ENCODE measurements around the gene SND1.
"Not testable (repeated sequence)": the region's sequence is repeated elsewhere in the genome, so short reads cannot be mapped to it uniquely, and the experiment has no call there.

SND1 gene

DNA sequence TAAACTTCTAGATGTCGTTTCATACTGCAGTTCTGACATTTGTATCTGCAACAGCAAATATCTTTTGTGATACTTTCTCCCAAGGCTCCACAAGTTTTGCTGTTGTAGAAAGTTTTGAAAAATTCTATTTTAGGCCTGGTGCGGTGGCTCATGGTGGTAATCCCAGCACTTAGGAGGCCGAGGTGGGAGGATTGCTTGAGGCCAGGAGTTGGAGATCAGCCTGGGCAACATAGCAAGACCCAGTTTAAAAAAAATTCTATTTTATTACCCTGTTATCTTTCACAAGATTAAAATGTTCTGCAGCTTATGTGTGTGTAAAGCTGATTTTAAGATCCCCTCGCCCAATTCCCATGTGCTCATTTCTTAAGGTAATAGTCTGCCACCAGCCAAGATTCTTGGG, 1.4 kb downstream of the SND1 start:
- no peak for DNase-seq

DNA sequence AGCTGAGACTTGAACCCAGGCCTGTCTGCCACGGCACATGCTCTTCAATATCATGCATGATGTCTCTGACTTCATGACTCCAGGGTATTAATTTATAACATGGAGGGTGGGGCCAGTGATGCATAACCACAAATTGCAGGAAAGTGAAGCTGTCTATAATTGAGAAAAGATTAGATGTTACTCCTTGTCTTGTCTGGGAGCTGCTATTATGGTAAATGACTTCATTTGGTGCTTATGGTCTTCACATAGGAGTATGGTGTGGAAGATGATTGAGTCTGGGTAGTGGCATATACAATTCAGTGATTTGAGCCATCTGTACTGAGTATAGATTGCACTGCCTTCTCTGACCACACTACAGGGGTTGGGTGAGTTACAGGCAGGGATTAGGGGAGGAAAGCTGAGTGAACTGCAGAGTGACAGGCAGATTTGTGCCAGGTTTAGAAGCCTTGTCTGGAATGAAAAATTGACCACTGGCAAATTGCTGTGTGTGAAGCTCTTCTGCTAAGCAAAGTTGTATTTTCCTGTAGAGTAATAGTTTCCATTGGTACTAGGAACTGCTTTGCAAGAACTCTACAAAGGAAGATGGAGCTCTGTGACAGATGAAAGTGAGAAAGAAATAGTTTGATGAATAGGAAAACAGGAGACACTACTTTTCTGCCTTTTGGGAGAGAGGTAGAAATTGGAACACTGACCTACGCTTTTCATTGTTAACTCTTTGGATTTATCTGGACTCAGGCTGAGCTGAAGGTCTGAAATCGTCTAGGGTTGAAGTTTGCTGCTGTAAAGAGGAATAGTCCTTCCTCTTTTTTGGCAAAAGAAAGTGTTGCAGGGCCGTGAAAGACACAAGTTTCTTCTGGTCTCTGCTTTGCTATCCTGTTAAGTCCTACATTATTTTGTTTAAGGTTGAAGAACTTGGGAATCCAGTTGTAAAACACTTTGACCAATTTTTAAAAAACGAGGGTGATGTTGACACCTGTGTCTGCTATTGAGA, 2.7 kb downstream of the SND1 start:
- no peak for DNase-seq

DNA sequence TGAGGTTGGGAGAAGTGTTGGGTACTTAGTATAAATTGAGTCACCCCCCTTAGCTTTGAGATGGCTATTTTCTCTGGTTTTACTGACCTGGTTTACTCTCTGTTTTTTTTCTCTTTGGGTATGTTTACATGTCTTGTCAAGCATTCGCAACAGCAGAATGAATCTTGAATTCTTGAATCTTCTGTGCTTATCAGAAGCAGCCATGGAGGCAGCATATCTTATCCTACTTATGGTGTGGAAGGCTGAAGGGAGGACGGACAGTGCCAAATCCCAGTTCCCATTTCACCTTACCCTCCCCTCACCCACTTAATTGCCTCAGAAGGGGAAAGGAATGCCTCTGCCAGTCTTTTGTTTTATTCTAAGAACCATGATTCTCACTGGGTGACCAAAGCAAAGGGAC, 3.7 kb downstream of the SND1 start:
- DNase-seq = no peak

DNA sequence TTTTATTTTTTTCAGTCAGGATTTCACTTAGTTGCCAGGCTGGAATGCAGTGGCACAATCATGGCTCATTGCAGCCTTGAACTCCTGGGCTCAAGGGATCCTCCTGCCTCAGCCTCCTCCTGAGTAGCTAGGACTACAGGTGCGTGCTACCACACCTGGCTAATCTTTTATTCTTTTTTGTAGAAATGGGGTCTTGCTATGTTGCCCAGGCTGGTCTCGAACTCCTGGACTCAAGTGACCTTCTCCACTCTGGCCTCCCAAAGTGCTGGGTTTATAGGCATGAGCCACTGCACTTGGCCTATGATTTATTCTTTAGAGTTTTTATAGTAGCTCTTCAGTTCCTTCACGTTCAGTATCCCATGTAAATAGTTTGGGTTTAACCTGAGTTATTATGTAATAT, 5.5 kb downstream of the SND1 start:
- no peak for DNase-seq

DNA sequence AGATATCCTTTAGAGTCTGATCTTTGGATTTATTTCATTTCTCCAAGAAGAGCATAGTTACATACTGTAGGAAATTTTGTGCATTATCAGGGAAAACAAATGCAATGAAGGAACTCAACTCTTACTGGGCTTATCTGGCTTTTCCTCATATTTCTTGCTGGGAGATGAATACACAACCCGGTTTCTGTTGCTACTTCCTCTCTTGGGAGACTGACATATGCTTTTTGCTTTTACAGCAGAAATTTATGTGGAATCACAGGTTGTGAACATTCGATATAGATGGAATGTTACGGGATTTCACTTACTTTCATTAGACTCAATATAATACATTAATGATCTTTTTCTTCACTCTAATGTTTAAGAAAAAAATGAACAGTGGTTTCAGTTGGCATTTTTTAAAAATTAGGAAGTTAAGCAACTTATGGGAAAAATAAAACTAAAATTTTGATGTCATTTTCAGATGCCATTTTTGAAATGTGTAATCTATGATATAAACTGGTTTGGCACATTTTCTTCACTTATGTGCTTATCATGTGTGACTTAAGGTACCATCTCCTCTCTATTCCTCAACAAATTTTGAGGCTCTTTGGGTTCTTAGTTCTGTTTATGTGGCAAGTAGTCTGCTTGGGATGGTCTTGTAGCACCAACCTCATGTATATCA, 7.1 kb downstream of the SND1 start:
- DNase-seq = no peak

DNA sequence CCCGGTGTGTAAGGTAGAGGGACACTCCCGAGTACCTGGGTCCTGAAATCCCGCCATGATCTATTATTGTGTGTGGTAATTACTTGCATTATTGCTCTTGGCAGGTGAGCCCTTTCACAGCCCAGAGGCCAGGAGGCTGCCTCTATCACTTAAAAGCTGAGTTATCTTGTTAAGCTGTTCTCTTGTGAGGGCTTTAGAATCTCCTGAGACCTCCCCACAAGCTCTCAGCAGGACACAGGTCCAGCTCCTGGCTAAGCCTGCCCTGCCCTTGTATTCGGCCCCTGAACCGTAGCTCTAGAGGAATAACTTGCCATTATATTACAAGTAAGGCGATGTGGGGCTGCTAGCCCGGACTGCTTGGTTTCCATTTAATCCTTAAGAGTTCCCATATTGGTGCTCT, 13.9 kb downstream of the SND1 start:
- DNase-seq = peak; percentile 87

DNA sequence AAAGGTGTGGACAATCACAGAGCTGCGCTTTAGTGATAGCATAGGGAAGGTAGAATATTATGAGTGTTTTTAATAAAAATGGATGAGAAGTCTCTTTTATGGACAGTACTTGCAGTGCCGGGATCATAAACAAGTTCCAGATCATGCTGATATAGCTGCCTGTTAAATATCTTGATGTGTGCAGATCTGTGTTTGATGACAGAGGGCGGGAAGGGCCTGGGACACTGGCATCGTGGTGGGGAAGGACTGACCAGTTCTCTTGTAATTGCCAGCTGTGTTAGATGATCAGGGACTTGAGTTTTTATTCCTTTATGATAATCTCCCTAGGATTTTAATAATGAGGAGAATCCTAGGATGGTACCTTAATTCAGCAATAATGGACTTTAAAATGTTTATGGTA, 14.6 kb downstream of the SND1 start:
- no peak for DNase-seq

DNA sequence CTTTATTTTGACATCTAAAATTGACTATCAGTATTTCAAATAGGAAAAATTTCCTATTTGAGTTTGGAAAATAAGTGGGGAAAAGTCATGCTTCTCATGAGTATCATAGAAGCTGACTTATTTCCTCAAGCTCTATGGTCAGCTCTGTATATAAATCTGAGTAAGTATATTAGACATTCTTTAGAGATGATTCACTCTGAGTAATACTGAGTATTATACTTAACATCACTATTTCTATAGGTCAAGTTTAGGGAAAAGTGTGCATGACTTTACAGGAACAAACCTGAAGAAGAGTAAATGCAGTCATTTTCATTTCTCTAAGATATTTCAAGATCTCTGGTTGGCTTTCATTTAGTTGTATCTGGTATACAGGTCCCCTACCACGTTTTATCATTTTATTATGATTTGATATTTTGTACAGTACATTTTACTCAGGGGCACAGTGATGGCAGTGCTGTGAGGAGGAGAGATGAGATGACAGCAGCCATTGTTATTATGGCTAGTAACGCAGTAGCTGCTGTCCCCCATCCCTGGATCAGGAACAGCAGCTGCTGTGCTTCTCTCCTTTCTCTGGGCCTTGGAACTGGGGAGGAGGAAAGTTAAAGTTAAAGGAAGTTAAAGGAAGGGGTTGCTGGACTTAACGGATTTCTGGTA, 15.2 kb downstream of the SND1 start:
- no peak for DNase-seq

DNA sequence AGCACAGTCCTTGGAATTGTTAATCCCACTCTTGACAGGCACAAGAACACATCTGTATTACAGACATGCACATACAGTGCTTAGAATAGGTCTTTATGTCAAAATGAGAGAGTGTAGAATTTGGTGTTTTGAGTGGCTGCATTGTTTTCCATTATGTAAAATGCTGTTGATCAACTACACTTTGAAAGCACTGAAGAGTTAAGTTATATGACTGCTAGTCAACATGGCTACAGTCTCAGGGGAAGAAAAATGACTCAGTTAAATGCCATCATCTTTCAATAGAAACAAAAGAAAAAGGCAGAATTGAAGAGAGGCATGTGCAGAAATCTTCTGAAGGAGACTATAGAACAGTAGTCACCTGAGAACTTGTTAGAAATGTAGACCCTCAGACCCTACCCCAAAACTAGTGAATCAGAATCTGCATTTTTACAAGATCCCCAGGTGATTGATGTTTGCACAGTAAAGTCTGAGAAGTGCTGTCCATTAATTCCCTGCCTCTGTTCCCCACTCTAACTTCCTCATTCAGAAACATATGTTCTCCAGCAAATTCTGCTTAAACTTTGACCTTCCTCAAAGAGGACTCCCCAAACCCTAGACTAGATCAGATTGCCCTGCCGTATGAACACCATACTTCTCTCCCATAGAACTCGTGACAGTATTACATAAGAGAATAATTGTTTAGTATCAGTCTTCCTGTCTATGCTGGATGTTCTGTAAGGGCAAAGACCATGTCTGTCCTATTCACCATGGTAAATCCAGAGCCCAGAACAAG, 16.0 kb downstream of the SND1 start:
- no peak for DNase-seq

DNA sequence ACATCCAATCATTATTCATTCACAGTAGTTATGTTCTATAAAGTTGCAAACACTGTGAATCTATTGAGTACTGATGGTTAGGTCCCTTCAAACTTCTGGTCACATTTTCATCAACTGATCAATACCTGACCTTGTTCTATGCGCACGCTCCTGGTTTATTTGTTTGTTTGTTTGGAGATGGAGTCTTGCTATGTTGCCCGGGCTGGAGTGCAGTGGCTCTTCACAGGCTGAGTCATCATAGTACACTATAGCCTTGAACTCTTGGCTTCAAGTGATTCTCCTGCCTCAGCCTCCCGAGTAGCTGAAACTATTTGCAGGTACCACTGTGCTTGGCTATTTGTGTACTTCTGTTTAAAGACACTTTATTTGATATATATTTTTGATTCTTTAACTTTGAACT, 19.3 kb downstream of the SND1 start:
- no peak for DNase-seq

DNA sequence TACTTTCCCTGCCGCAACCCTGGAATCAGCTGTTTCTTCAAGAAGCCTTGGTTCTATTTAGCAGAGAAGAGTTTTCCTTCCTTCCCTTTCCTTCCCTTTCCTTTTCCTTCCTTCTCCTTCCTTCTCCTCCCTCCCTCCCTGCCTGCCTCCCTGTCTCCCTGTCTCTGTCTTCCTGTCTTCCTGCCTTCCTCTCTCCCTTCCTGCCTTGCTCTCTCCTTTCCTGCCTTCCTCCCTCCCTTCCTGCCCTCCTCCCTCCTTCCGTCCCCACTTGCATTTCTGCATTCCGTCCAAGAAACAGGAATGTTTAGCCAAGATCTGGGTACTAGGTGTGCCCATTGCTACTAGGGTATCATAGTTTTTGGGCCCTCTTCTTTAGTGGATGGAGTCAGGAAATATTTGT, 21.9 kb downstream of the SND1 start:
- no peak for DNase-seq

DNA sequence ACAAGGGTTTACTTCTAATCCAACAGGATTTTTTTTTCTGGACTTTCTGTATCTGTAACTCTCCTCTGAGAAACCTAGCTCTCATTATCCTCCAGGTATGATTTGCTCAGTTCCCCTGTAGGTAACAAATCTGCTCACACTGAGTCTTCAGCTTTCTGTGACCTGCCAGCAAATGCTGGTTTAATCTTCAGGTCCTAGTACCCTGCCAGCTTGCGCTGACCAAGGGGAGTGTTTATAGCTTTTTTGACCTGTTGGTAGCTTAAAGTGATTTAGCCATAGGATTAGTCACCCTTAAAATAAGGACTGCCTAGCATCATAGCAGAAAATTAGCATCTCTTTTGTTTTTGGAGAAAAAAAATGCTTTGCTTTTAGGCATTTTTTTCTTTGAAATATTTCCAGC, 22.4 kb downstream of the SND1 start:
- no peak for DNase-seq

DNA sequence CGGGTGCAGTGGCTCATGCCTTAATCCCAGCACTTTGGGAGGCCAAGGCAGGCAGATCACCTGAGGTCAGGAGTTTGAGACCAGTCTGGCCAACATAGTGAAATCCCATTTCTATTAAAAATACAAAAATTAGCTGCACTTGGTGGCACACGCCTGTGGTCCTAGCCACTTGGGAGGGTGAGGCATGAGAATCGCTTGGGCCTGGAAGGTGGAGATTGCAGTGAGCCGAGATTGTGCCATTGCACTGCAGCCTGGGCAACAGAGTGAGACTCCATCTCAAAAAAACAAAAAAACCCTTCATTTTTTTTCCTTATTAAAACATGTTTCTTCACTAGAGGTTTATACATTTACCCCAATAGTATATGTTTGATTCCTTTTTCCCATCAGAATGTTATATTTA, 22.9 kb downstream of the SND1 start:
- DNase-seq = not testable (repeated sequence)

DNA sequence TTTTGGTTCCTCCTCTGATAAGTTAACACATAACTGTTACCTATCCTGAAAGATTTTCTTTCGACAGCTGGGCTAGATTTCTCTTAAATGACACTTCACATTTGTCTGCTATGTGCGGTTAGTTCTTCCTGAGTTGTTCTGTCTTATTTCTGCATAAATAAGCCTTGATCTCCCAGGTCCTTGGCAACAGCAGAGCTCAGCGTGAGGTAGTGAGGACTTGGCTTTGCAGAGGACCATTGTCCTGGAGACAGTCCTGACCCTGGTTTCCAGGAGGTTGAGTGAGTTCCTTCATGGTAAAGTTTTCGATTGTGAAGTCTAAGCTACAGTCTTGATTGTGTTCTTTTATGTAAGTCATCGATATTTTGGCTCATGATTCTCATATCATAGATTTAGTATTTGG, 23.7 kb downstream of the SND1 start:
- no peak for DNase-seq

DNA sequence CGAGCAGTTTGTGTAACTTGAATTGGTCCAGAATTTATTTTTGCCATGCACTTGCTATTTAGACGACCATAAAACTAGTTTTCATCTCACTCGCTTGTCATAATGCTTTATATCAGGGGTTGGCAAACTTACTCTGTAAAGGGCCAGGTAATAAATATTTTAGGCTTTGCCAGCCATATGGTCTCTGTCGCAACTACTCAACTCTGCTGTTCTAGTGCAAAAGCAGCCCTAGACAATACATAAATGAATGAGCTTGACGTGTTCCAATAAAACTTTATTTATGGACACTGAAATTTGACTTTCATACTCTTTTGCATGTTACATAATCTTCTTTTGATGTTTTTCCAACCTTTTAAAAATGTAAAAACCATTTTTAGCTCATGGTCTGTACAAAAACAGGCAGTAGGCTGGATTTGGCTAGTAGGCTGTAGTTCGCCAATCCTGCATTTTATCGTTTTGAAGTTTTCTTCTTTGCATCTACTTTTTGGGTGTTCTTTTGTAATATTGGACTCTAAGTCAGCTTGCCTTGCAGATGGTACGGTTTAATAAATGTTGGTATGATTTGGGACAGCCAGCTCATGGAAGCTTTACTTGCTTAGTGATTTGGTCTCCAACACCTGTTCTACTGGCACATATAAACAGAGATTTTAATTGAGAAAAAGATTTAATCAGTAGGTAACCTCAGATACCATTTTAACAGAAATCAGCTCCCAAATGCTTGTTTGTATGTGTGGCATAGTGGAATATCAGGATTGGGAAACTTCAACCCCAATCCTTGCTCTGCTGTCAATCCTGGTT, 25.6 kb downstream of the SND1 start:
- no peak for DNase-seq

DNA sequence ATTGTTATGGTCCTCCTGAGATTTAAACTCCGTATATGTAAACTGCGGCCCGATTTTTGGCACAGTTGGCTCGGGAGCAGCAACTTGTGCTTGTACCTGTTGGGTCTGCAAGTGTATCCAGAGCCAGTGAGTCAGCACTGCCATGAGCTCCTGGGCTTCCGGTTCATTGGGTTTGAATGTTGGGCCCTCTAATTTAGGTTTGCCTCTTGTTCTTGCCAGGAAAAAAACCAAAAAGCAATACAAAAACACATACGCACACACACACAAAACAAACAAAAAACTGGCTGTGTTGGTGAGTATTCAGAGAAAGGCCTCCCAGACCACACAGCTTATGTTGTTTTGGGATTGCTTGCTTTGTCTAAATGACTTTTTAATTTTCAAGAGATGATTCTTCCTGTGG, 26.3 kb downstream of the SND1 start:
- DNase-seq = no peak

DNA sequence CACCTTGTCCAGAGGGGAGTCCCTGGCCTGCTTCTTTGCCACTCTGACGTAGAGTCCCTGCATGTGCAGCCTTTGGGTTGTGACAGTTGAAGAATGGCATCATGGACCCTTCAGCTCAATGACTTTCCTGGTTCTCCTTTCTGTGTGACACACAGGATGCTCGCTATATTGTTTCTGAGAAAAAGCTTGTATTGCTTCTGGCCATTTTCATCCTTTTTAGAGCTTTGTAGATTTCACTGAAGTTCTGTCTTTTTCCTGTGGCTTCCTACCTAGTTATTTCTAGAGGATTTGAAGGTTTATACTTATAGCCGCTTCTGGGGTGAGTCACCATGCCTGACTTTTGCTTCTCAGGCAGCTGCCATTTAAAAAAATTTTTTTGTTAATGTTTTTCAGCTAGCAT, 27.0 kb downstream of the SND1 start:
- no peak for DNase-seq

DNA sequence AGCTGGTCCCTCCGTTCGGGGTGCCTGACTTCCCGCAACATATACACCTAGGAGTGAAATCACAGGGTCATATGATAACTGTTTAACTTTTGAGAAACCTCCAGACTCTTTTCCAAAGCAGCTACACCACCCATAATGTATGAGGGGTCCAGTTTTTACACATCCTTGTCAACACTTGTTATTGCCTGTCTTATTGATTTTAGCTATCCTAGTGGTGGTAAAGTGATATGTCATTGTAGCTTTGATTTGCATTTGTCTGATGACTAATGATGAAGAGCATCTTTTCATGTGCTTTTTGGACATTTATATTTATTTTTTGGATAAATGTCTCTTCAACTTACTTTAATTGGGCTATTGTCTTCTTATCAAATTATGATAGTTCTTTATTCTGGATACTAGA, 29.0 kb downstream of the SND1 start:
- no peak for DNase-seq

DNA sequence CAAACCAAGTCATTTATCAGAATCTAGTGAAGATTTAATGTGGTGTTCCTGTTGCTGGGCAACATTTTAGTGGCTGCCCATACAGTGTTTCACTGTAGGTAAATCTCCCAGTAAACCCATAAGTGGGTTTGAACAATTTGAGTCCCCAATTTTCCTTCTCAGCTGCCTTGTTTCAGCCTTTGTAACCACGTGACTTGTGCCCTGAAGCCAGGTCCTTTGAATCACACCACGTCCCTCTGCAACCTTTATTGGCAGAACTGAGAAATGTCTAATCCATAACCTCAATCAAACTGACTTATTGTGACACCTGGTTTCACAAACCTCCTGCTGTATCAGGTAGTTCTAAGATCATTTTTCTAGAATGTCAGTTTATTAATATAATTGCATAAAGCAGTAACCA, 30.1 kb downstream of the SND1 start:
- DNase-seq = no peak

DNA sequence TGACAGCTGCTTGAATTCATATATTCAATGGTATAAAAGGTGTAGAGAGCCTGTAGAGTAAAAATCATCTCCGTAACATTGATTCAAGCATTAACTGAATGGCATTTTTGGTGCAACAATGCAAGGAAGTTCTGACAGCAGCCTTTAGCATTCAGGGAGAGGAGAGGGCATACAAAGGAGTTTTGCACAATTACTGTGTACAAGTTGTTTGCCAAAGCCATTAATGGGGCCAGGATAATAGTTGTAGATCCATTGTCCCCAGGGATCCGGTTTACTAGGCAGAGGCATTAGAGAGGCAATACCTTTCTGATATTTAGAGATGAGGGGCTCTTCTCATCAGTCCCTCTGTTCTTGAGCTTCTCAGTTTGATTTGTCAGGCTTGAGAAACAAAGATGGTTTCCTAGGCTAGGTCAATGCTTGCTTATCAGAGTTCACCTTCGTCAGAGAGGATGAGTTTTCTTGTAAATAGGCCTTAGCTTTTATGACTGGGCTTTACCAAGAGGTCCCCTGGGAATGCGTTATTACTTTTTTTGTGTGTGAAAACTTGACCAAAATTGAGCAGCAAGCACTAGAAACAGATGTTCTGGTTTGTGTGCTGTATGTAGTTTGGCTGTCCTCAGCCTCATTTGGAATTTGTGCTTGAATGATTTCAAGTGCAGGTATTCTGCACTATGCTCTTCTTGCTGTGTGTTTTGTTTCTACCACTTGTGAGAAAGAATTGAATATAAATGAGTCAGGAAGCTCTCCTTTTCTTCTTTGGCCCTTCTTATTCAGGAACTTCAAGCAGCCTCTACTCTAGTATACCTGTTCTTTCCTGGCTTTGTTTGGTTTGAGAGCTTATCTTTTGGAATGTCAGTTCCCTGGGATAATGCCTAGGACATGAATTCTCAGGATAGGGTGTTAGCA, 32.0 kb downstream of the SND1 start:
- DNase-seq = peak; percentile 59

DNA sequence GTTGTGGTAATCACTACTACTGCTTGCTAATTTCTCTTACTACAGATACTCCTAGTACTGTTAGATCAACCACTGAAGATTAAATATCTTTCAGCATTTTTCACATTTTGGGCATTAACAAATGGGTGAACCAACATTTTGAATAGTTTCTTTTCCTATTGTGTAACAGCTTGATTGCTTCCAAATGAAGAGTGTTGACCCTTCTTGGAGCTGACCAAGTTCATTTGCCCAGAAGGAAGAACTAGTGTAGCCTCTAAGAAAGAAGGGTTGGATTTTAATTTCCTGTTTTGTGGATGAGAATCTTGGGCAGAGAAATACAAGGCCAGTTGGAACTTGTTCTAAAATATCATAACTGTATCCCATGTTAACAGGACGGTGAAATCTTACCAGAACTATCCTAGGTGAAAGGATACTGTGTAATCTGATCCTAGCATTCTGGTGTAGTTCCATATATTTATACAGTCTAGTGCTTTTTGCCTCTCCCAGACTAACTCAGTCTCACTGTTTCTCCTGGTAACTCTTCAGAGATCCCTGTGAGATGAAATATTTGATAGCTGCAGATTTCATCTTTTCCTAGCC, 37.3 kb downstream of the SND1 start:
- DNase-seq = no peak
